Muscle of arm (tissue), 12 donors: Measurements from ENCODE around the gene TACC2. TPM values are rescaled to one million over a fixed set of nuclear protein-coding genes. Genes with fewer than 3 reads are reported as not detected.

ENCODE experiments used
- DNase-seq: peaks from one replicate; pipeline ENCODE4 v3.0.0-alpha.2; 2013
- polyA plus RNA-seq, 12 donors: library from polyadenylated mRNA; unstranded; fragments of 120-200 nt; gene quantifications; one replicate each; pipeline ENCODE4 v1.2.1, GENCODE V29; 2013; ENCODE audit not compliant: insufficient read length in 12 of 12

The TACC2 gene
- polyA plus RNA-seq, 12 donors, result 87.2 to 147 (median 116) TPM; not detected in 1

DNA sequence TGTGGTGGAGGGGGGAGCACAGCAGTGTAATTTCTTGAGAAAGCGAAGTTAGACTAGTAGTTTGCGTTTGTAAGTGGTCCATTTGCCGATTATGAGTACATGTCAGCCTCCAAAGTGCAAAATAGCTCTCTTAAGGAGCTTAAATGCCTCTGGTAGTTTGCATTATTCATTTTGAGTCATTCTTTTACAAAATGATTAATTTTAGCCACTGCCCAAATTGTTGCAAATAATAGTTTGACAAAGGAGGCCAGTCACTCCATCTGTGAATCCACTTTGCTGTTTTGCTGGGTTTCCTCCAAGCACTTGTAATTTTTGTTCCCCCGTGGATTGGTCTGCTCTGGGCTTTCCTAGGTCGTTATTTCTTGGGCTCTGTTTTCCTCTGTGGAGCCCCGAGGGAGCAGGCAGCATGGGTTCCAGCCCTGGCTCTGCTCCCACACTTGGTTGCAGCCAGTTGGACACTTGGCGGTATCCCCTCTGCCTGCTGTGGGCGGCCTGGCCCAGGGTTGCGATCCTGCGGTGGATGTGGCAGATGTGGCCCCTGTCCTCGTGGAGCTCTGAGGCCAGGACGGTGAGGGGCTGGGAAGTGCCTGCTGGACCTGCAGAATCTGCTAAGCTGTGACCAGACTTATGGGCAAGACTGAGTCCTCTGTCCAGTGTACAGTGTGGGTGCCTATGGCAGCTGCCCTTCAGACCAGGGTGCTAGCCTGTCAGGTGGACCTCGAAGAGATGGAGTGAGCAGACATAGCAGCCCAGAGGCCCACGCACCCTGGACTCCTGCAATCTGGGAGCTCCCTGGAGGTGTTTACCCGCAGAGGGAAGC lies 153.1 kb downstream of the TACC2 start:
- no peak for DNase-seq

DNA sequence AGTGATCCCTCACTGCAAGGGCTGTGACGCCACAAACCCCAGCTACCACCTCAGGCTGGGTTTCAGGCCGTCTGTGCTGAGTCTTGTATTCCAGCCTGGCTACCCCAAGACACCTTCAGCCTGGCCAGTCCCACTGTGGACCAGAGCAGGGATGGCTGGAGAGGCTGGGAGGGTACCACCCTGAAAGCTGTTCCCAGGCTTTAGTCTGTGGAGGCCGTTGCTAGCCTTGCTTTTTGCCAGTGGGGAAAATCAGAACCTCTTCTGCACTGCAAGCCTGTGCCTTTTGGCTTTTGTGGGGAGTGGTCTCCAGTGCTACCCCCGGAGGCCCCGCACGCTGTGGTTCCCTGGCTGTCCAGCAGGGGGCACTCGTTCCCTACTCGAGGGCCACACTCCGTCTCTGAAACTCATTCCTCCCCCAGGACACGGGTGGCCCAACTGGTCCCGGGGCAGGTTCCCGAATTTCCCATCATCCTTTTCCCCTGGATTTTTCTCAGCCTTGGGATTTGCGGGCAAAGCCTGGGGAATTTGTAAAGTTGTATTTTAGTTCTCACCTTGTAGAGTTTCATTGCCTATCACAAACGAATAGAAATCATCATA lies 153.8 kb downstream of the TACC2 start:
- no peak for DNase-seq

DNA sequence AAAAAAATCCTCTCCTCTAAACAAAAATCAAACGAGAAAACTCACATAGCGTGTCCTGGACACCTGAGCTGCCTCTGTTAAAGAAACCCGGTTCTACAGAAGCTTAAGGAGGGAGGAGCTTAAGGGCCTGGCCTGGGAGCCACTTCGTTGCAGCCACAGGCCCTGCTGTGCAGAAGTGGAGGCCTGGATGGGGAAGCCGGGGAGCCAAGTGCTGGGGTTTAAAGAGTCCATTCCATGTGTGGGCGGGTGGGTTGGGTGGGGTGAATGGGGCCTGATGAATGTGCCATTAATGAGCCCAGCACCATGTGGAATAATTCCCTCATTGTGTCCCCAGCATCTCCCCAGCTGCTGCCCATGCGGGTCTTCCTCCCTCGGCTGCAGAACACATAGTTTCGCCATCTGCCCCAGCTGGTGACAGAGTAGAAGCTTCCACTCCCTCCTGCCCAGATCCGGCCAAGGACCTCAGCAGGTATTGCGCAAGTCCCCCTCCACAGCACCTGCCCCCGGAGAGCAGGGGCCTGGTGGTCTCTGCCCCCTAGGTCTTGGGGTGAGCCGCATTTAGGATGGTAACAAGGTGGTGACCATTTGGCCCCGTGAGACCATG lies 154.4 kb downstream of the TACC2 start:
- no peak for DNase-seq

DNA sequence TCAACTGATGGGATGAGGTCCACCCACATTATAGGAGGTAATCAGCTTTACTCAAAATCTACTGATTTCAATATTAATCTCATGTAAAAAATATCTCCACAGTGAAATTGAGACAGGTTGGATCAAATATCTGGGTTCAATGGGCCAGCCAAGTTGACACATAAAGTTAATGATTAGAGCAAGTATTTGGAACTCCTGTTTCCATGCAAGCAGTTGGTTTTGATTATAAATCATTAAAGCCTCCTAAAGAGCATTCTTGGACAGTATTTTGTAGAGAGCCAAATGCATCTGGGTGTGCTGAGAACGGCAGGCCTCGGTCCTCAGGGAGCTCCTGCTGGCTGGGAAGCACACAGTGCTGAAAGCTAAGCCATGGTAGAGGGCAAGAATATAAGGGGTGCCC lies 155.2 kb downstream of the TACC2 start:
- no peak for DNase-seq

DNA sequence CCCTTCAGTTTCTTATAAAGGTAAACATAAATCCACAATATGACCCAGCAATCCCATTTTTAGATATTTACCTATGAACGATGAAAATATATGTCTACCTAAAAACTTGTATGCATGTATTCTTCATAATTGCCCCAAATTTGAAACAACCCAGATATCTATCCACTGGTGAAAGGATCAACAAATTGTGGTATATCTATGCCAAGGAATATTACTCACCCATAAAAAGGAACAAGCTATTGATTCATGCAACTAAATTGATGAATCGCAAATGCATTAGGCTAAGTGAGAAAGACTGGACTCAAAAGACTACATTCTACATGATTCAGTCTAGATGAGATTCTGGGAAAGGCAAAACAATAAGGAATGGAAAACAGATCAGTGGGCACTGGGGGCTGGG lies 156.2 kb downstream of the TACC2 start:
- no peak for DNase-seq

DNA sequence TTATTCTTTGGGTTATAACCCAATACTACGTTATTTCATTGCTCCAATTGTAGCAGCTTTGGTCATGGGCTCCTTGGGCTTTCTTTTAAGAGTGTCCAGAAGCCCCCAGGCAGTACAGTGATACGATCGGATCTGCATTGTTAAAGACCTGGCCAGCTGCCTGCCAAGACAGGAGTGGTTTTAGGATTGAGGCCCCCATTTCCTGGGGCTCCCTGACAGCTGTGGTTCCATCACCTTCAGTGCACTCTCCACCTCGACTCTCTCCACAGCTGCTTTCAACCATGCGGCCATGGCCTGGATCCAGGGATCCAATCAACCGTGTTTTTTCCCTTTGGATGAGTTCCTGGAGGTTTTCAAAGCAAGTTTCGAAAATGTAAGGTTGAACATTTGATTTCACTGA lies 158.7 kb downstream of the TACC2 start:
- peak; percentile 92 for DNase-seq

DNA sequence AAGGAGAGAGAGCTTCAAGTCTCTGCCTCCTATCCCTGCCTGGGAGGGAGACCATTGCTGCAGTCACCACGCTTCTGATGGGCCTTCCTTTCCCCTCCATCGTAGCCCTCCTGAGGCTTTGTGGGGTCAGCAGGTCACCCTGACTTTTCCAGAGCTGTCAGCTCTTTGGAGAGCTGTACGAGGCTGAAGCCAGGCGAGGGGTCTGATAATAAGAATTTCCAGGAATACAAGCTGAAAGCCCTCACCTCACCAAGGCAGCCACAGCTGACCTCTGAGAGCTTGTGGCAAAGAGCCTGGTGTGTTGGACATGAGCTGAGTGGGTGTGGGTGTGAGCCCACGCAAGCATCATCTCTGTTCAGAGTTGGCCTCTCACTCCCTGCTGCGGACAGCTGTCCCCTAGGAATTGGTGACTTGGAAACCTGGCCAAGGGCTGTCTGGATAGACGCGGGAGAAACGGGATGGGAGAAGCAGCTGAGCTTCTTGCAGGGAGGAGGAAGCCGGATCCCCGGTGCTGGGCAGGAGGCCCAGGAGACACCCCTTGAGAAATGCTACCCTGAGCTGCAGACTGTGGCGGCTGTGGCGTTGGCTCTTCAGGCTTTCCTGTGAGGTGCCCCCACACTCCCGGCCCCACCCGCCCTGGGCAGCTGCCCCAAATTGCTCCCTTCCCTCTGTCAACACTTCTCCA lies 160.1 kb downstream of the TACC2 start:
- DNase-seq, result peak; percentile 92

DNA sequence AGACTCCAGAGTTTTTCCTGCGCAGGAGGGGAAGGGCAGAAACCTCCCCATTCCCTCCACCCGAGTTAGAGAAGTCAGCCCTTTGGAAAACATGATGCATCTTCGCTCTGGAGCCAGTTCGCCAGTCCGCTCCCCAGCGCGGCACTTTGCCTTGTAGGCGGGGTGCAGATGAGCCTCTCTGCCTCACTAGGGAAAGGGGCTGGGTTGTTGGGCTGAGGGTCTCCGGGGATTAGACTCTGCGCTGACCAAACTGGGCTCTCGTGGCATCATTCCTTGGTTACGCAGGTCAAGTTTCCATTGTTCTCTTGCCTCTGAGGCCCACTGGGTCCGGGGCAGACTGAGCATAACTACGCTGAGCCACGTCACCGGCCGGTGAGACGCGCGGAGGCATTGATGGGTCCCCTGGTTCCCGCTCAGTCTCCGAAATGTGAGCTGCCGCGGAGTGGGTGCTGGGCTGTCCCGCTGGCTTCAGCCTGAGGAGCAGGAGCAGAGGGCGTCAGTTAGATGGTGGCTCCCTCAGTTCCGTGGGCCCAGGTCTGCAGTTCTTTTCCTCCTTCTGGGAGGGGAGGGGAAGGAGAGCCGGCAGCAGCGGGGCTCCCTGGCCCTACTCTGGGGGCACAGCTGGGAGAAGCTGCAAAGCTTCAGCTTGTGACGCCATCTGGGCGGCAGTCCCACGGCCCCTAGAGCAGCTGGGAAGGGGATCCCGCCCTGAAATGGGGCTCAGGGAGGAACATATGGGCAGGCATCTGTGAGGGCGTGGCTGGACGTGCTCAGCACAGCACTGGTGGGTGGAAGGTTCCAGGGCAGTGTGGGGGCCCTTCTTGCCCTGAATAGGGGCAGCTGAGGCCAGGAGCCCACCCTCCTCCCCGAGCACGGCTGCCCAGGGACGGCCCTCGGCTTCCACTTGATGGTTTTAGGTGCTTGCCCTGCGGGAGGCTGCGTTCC lies 160.9 kb downstream of the TACC2 start:
- DNase-seq, result peak; percentile 88

DNA sequence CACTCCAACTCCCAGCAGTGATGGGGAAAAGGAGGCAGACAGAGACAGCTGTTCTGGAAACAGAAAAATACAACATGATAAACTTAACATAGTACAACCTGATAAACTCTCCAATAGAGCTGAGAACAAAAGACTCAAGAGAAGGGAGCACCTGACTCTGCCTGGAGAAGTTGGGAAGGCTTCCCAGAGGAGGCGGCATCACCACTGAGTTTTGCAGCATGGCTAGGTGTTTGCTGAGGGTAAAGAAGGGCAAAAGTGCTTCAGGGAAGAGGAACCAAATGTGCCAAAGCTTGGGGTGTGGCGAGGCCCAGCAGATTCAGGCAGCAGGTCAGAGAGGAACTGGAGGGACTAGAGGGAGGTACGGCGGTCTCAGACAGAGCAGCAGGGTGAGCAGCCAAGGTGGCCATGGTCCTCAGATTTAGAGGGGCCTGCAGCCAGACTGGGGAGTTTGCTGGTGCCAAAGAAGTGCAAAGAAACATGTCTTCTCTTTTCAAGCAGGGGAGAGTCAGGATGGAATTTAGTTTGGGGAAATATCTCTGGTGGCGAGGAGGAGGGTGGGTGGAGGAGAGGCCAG lies 162.2 kb downstream of the TACC2 start:
- DNase-seq, result no peak

DNA sequence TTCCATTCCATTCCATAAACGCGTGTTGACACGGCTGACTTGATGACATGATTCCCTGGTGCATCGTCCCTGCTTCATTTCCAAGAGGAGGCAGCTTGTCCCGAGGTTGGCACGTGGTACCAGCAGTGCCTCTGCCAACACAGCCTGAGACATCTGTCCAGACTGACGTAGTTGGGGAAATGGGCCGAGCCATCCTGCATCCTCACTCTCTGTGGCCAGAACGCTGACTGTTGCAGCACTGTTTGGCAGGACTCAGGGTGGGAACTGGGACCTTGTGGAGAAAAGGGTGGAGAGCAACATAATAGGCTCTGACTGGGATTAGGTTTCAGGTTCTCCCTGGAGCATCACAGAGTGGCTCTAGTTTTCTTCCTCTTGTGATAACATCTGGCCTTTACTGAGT lies 163.6 kb downstream of the TACC2 start:
- DNase-seq, result peak; percentile 85

DNA sequence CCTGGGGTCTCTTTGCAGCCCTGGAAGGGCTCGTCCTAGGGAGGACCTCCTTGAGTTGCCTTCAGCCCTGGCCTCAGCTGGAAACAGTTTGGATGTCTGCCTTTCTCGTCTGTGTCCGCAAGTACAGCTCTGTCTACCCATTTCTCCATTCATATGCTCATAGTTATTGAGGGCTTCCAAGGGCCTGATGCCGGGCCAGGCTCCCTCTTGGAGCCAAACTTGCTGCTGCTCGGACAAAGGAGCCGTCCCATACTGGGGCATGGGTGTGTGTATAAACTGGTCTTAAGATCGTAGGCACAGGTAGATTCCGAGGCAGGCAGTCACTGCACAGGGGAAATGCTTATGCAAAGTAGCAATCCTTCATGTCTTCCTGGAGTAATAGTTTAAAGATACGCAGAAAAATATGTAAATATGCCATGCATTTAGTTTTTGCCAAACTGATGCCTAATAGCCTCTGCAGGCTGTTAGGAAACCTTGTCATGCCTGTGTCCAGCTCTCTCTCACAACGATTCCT lies 165.1 kb downstream of the TACC2 start:
- DNase-seq, result no peak

DNA sequence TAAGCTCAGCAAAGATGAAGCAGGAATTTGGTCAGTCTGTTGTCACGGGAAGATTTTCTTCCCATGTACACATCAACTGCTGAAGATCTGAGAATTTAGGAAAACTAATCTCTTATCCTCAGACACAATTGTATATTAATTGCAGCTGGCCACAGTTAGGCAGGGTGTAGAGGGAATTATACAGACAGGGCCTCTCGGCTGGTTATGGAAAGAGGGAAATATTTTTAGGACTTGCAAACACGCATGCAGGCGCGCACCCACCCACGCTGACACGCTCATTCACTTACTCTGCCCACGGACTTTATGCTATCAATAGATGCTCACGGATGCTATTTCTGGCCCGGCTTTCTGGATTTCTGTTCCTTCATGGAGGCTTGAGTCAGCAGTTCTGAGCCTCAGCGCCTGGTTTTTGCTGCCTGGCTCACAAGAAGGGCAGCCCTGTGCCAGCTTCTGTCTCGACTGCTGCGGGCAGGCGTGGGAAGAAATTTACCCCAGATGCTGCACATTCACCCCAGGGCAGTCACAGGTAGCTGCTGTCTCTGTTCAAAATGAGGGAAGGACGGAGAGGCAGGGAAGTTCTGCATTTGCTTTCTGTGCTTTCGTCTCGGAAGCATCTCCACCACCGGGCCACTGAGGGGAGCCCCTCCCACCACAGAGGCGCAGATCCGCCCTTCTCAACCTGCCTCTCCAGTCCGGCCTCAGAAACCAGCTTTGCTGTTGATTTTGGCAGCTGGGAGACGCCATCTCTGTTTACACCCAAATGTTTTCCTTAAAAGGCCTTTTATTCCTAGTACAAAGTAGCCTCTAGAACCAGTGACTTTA lies 165.8 kb downstream of the TACC2 start:
- DNase-seq, result no peak

DNA sequence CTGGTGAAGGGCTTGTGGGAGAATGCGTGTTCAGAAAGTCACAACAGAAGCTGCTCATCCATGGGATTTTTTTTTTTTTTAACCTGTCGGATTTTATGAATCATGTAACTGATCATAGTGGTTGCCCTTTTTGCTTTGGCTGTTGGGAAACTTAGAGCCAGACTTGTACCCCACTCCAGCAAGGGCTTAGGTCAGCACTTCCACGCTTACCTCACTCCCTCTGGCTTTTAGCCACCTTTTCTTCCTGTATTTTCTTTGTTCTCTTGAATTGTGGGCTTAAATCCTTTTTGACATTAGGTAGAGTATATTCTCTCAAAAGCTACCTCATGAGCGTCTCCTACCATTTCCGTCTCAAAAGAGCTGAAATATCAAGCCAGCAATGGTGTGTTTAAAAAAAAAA lies 168.5 kb downstream of the TACC2 start:
- no peak for DNase-seq

DNA sequence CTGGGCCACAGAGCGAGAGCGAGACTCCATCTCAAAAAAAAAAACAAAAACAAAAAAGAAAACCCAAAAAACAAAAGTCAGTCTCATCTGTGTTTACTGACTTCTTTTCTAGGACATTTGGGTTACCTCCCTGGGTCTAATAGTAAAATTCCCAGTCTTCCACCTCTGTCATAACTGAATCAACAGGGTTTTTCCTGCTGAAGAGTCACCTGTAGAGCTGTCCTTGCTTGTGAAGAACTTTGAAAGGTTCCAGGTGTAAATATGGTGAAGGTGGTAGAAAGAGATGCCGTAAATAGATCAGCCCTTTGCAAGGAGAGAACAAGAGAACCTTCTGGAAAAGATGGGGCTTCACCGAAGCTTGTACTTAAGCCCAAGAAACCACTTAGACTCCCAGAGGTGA lies 169.4 kb downstream of the TACC2 start:
- DNase-seq, result no peak

DNA sequence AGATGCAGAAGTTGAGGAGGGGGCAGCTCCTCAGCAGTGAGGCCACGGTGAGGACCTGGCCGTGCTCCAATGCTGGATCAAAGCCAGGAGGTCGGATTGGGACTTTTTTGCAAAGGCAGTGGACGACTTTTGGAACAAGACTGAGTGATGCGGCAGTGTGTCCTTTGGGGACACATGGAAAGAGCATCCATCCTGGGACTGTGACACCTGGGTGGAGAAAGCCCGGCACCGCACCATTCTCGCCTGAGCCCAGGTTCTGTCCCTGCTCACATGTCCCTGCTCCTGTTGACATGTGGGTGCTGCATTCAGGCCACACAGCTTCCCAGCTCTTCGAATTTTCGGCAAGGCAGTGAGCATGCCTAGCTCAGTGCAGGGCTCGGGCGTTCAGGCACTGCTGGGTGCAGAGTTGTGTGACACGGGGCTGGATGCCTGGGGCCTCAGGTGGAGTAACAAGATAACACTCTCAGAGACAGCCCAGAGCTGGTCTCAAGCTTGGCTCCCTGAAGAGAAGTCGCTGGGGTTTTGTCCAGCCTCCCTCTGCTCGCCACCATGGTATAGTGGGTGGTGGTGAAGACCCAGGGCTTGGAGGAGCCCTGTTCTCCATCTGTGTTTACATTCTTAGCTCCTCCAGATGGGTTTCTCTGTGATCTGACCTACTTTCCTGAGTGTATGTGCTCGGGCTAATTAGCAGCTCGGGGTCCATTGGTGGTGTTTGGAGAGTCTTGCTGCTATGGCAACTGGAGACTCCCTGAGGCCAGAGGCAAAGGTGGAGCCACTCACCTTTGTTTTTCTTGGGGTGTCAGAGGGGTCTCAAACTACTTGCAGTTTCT lies 170.4 kb downstream of the TACC2 start:
- DNase-seq, result no peak

DNA sequence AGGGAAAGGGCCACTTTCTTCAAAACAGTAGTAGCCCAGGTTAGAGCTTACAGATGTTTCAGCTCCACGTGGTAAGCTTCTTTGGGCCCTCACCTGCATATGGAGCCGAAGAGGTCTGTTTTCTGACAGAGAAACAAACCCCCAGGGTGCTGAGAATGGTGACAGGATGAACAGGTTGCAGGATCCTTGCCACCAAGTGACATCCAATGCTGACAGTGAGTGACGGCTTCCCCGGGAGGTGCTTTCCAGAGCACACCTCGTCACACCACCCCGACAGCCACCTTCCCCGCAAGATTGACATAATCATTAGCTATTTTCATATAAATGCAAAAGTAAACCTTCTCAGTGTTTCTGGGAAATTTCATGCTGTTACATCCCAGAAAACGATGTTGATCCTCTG lies 172.8 kb downstream of the TACC2 start:
- DNase-seq, result no peak

DNA sequence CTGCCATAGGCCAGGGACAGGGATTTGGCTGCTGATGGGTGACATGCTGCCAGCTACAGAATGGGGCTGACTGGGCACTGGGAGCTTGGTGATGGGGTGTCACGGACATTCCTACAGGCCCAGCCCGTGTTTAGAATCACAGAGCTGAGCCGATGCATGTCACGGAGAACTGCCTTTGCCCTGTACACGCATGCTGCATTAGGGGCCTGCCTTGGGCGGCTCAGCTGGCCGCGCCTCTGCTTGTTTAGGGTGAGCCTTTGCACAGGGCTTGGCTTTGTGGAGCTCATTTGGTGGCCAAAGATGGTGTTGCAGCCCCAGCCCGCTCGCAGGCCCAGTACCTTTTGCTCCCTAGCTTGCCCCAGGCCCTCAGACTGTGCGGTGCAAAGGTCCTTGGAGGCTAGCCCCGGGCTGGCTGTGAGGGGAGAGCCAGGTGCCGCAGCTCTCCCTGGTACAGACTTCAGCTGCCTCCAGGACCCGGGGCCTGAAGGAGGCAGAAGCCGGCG lies 173.8 kb downstream of the TACC2 start:
- DNase-seq, result no peak

DNA sequence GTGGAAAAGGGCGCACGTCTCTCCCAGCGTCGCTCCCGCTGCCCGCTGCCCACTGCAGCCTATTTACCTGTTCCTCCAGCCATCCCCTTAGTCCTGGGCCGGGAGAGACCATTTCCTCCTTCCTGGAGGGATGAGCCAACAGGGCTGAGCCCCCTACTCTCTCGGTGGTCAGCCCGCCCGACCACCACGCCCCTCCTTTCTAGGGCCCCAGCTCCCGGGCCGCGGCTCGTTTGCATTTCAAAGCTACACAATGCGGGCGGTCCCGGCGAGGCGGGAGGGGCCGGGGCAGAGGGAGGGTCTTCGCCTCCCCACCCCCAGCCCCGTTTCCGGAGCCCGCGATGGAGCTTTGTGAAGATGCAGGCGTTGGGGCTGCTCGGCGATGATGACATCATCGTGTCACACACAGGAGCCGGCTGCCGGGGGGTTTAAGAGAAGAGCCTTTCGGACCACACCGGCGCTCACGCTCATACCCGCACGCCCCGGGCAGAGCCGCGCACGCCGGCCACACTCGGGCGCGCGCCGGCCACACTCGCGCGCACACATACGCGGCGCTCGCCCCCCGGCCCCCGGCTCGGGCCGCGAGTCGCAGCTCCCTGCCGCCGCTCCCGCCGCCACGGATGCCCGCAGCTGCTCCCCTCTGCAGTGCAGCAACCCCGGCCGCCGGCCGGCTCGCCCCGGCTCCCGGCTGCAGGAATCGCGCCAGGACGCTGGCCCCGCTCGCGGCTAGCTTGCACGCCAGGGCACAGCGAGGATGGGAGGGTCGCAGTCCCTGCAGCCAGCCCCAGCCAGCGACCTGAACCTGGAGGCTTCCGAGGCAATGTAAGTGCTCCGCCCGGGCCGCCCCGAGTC lies 174.4 kb downstream of the TACC2 start:
- DNase-seq, result no peak
